Endometrial microvascular endothelial cells (primary cell): ENCODE measurements around the gene HYI. TPM values are rescaled to one million over a fixed set of nuclear protein-coding genes. Genes with fewer than 3 reads are reported as not detected.
"Not testable (repeated sequence)": the region's sequence is repeated elsewhere in the genome, so short reads cannot be mapped to it uniquely, and the experiment has no call there.

Source experiments
- in situ Hi-C: cut with HindIII; loops from 2 replicates; pipeline ENCODE4 v1.10.0; 2017; ENCODE audit warnings: low sequenced_read_pairs, low pct_unique_long_range_greater_than_20kb; ENCODE audit errors: inconsistent ontology term
- total RNA-seq: library from RNA; depleted of rRNA; stranded (reverse); fragments of >200 nt; gene quantifications from one replicate; pipeline ENCODE4 v1.2.3, GENCODE V29; 2015; ENCODE audit errors: inconsistent ontology term

HYI gene
- total RNA-seq, 1 donor from 2014 or later: 159 TPM

- in situ Hi-C loops: no loop called here
Measured at GRCh38 chr1:43466403-43466802, 12.7 kb upstream of the HYI start.

GRCh38 chr1:43465505-43466067, 11.9 kb upstream of the HYI start:
- in situ Hi-C loops: no loop called here

GRCh38 chr1:43464681-43465504, 11.2 kb upstream of the HYI start:
- in situ Hi-C loops: no loop called here

GRCh38 chr1:43463479-43463878, 9.7 kb upstream of the HYI start:
- in situ Hi-C loops: no loop called here

- in situ Hi-C loops: no loop called here
Measured at GRCh38 chr1:43460988-43461693, 7.4 kb upstream of the HYI start.

- in situ Hi-C loops: not testable (repeated sequence)
Measured at GRCh38 chr1:43458379-43458778, 4.6 kb upstream of the HYI start.

- in situ Hi-C loops: no loop called here
Measured at GRCh38 chr1:43455213-43455889, 1.6 kb upstream of the HYI start.

- in situ Hi-C loops: no loop called here
Measured at GRCh38 chr1:43454270-43455011, 710 bp upstream of the HYI start.

- in situ Hi-C loops: no loop called here
Measured at GRCh38 chr1:43452789-43453441, 816 bp downstream of the HYI start.

GRCh38 chr1:43451701-43452532, 1.8 kb downstream of the HYI start:
- in situ Hi-C loops: no loop called here

- in situ Hi-C loops: no loop called here
Measured at GRCh38 chr1:43451157-43451591, 2.6 kb downstream of the HYI start.

GRCh38 chr1:43450251-43450941, 3.3 kb downstream of the HYI start:
- in situ Hi-C loops: no loop called here

- in situ Hi-C loops: no loop called here
Measured at GRCh38 chr1:43449708-43450069, 4.0 kb downstream of the HYI start.

GRCh38 chr1:43448955-43449707, 4.6 kb downstream of the HYI start:
- in situ Hi-C loops: no loop called here

- in situ Hi-C loops: no loop called here
Measured at GRCh38 chr1:43447891-43448708, 5.6 kb downstream of the HYI start.
